Stimulated activated naive B cell treated with anti-CD40 and anti-IgM and Interleukin-4, amounts not matched to agents 10 μg/mL and 1 μg/mL and 100 μg/mL, for 72 hours (primary cell): ENCODE measurements around the gene USO1.
"Not testable (repeated sequence)": the region's sequence is repeated elsewhere in the genome, so short reads cannot be mapped to it uniquely, and the experiment has no call there.

Experiments
- ATAC-seq, 2 donors: fragments of 150-1000 bp; cut with Tn5 transposase; replicated peaks; 2 replicates each; pipeline ENCODE4 v1.10.0; 2021; ENCODE audit warnings: moderate library complexity in 1 of 2
- DNase-seq: peaks from one replicate; pipeline ENCODE4 v3.0.0; 2021
- H3K27ac Mint-ChIP-seq: one replicate; pipeline ENCODE4 v1.8.0; 2022; ENCODE audit warnings: mild to moderate bottlenecking, mixed read lengths
- H3K27me3 Mint-ChIP-seq, 2 donors: one replicate each; pipeline ENCODE4 v1.8.0; 2022; ENCODE audit warnings: mixed read lengths in 2 of 2
- H3K36me3 Mint-ChIP-seq, 2 donors: one replicate each; pipeline ENCODE4 v1.8.0; 2022; ENCODE audit warnings: mixed read lengths in 2 of 2, mild to moderate bottlenecking in 1 of 2
- H3K4me1 Mint-ChIP-seq, 2 donors: one replicate each; pipeline ENCODE4 v1.8.0; 2022; ENCODE audit warnings: mixed read lengths in 2 of 2, mild to moderate bottlenecking in 1 of 2
- H3K4me3 Mint-ChIP-seq, 2 donors: one replicate each; pipeline ENCODE4 v1.8.0; 2022; ENCODE audit warnings: mild to moderate bottlenecking in 2 of 2, mixed read lengths in 2 of 2, moderate library complexity in 1 of 2
- H3K9me3 Mint-ChIP-seq, 2 donors: one replicate each; pipeline ENCODE4 v1.8.0; 2022; ENCODE audit warnings: mixed read lengths in 2 of 2, mild to moderate bottlenecking in 1 of 2

USO1 gene

DNA sequence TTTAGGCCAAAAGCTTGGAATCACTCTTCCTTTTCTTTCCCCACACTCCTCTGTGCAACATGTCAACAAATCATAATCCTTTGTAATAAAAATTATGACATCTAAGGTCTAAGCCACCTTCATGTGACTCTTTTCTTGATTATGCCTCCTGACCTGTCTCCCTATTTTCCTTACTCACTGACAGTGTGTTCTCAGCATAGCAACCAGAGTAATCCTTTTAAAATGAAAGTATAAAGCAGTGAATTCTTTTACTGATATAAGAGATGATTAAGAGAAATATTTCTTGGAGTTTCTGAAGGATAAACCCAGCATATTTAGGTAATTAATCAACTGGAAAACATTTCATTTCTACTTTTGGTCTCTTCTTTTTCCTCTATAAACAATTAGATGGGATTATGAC lies 44.7 kb downstream of the USO1 start:
- Mint-ChIP-seq H3K4me1 (peaks cover 4 to 9% of the 10 kb centered on the region in 2 donors), H3K27ac (no peak overlapping the region), H3K27me3 (no peaks in the 10 kb centered on the region), H3K9me3 (no peaks in the 10 kb centered on the region), H3K36me3 (peaks cover 10 to 37% of the 10 kb centered on the region in 2 donors), H3K4me3 (no peak overlapping the region)
- DNase-seq (no peak), ATAC-seq (no peak)

DNA sequence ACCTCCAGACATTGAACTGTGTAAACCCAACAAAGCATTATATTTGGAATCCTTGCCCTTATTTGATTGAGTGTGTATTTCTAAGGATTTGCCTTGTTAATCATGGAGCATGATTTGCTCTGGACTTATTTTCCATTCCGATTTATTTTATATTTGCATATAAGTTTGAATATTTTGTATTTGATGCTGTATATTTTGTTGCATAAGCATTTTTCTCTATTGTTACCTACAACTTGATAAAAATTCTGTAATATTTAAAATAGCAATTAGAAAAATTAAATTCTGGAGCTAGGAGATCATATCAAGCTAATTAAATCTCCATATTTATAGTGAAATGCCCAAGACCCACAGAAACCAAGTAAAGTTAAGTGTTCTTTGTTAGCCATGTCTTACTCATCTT lies 47.2 kb downstream of the USO1 start:
- ATAC-seq (no peak), DNase-seq (no peak)
- peaks cover 5 to 13% of the 10 kb centered on the region in 2 donors for H3K9me3 Mint-ChIP-seq
- H3K4me1 Mint-ChIP-seq: peaks cover 4 to 9% of the 10 kb centered on the region in 2 donors
- H3K27me3 Mint-ChIP-seq: no peaks in the 10 kb centered on the region
- no peak overlapping the region for H3K4me3 Mint-ChIP-seq
- peaks cover 28 to 52% of the 10 kb centered on the region in 2 donors for H3K36me3 Mint-ChIP-seq
- H3K27ac Mint-ChIP-seq: no peak overlapping the region

DNA sequence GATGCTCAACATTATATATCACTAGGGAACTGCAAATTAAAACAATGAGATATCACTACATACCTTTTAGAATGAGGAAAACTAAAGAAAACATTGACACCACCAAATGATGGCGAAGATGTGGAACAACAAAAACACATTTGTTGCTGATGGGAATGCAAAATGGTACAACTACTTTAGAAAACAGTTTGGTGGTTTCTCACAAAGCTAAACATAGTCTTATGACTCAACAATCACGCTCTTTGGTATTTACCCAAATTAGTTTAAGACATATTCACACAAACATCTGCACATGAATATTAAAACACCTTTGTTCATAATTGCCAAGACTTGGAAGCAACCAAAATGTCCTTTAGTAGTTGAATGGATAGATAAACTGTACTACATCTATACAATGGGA lies 53.2 kb downstream of the USO1 start:
- Mint-ChIP-seq H3K9me3 (peaks cover 5 to 13% of the 10 kb centered on the region in 2 donors), H3K27me3 (no peaks in the 10 kb centered on the region), H3K27ac (no peak overlapping the region), H3K4me3 (no peak overlapping the region), H3K4me1 (no peaks in the 10 kb centered on the region), H3K36me3 (peaks cover 44 to 68% of the 10 kb centered on the region in 2 donors)
- ATAC-seq (no peak), DNase-seq (no peak)

DNA sequence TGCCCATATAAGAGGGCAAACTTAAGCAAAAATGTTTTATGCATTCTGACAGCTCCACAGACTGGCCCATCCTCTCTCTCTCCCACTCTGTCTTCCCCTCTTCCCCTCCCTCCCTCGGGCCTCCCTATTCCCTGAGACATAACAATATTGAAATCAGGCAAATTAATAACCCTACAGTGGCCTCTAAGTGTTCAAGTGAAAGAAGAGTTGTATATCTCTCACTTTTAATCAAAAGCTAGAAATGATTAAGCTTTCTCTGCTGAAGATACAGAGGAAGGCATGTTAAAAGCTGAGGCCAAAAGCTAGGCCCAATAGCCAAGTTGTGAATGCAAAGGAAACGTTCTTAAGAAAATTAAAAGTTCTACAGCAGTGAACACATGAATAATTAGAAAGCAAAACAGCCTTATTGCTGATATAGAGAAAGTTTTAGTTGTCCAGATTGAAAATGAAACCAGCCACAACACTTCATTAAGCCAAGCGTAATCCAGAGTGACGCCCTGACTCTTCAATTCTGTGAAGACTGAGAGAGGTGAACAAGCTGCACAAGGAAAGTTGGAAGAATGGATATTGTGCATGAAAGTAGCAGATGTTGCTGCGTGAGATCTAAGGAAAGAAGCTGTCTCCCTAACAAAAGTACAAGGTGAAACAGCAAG lies 54.9 kb downstream of the USO1 start:
- H3K9me3 Mint-ChIP-seq: peaks cover 5 to 13% of the 10 kb centered on the region in 2 donors
- DNase-seq: no peak
- H3K4me1 Mint-ChIP-seq: no peaks in the 10 kb centered on the region
- no peak overlapping the region for H3K27ac Mint-ChIP-seq
- H3K27me3 Mint-ChIP-seq: no peaks in the 10 kb centered on the region
- ATAC-seq: no peak
- no peak overlapping the region for H3K4me3 Mint-ChIP-seq
- peaks cover 48 to 65% of the 10 kb centered on the region in 2 donors for H3K36me3 Mint-ChIP-seq

DNA sequence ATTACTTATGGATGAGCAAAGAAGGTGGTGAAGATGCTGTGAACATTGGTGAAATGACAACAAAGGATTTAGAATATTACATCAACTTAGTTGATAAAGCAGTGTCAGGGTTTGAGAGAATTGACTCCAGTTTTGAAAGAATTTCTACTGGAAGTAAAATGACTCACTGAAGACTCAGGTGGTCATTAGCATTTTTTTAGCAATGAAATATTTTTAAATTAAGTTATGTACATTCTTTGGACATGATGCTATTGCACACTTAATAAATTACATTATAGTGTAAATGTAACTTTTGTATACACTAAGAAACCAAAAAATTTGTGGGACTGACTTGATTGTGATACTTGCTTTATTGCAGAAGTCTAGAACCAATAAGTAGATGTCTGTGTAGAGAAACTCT lies 56.9 kb downstream of the USO1 start:
- no peak for DNase-seq
- H3K27me3 Mint-ChIP-seq: no peaks in the 10 kb centered on the region
- H3K36me3 Mint-ChIP-seq: peaks cover 32 to 51% of the 10 kb centered on the region in 2 donors
- H3K27ac Mint-ChIP-seq: no peak overlapping the region
- ATAC-seq: no peak
- H3K9me3 Mint-ChIP-seq: peaks cover under 1 to 1% of the 10 kb centered on the region in 2 donors
- H3K4me3 Mint-ChIP-seq: no peak overlapping the region
- H3K4me1 Mint-ChIP-seq: no peaks in the 10 kb centered on the region

DNA sequence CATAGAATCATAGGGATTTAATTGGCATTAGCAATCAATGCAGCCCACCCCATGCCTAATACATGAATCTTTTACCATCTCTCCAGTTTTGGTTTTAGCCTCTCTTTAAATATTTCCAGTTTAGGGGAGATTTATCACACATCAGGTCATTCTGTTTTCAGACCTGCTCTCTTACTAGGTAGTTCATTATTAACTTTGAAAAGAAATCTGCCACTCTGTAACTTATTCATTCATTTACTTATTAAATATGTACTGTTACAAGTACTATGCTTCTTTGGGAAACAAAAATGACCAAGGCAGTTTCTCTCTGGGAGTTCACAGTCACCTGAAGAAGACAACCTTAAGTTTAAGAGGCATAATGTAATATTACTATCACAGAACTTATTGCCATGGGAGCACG lies 62.1 kb downstream of the USO1 start:
- Mint-ChIP-seq H3K4me1 (peaks cover 2 to 12% of the 10 kb centered on the region in 2 donors), H3K27ac (no peak overlapping the region), H3K4me3 (no peak overlapping the region), H3K27me3 (no peaks in the 10 kb centered on the region), H3K9me3 (no peaks in the 10 kb centered on the region), H3K36me3 (peaks cover 19 to 35% of the 10 kb centered on the region in 2 donors)
- no peak for ATAC-seq
- DNase-seq: no peak

DNA sequence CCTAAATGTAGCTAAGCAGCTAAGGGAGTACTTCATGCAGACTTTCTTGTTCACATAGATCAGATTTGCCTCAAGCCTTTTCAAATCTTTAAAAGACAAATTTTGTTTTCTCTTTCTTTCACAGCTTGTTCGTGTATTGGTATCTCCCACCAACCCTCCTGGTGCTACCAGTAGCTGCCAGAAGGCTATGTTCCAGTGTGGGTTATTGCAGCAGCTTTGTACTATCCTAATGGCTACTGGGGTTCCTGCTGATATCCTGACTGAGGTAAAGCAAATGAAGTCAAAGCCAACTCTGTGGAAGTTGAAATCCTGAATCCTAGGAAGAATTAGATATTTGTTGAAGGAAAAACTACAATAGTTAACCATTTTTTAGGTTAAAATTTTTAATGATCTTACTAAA lies 62.6 kb downstream of the USO1 start:
- Mint-ChIP-seq H3K9me3 (no peaks in the 10 kb centered on the region), H3K36me3 (peaks cover 19 to 32% of the 10 kb centered on the region in 2 donors), H3K27me3 (no peaks in the 10 kb centered on the region)

DNA sequence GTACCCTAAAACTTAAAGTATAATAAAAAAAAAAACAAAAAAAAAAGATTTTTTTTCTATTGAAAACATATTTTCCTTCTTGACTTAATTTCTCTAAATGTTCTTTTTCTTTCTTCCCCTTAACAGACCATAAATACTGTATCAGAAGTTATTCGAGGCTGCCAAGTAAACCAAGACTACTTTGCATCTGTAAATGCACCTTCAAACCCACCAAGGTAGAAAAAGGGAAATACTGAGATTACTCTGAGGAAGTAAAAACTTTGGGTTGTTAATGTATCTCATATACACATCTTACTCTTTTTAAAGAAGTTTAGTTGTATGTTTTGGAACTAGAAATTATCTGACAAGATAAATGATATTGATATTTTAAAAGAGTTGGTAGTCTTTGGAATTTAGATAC lies 65.6 kb downstream of the USO1 start:
- peaks cover 17 to 37% of the 10 kb centered on the region in 2 donors for H3K36me3 Mint-ChIP-seq
- H3K4me3 Mint-ChIP-seq: no peak overlapping the region
- no peak for DNase-seq
- H3K4me1 Mint-ChIP-seq: peaks cover 2 to 12% of the 10 kb centered on the region in 2 donors
- H3K9me3 Mint-ChIP-seq: no peaks in the 10 kb centered on the region
- no peak overlapping the region for H3K27ac Mint-ChIP-seq
- H3K27me3 Mint-ChIP-seq: no peaks in the 10 kb centered on the region
- ATAC-seq: no peak

More for the DNA sequence above, 62.6 kb downstream of the USO1 start:
- ATAC-seq (no peak), DNase-seq (no peak)
- peaks cover 2 to 12% of the 10 kb centered on the region in 2 donors for H3K4me1 Mint-ChIP-seq
- H3K4me3 Mint-ChIP-seq: no peak overlapping the region
- no peak overlapping the region for H3K27ac Mint-ChIP-seq

DNA sequence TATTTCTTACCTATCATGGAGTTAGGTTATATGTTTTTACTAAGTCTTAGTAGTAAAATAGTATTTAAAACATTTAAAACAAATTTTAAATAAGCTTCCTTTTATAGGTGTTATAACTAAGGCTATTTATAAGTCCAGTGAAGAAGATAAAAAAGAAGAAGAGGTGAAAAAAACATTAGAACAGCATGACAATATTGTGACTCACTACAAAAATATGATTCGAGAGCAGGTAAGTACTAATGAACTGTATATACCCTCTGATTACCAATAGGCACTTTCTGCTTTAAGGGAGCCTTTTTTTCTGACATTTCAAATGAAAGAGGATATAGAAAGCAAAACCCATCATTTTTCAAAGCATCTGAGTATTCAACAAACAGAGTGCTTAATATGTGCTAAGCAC lies 76.6 kb downstream of the USO1 start:
- DNase-seq: no peak
- Mint-ChIP-seq H3K36me3 (peaks cover 17 to 38% of the 10 kb centered on the region in 2 donors), H3K4me1 (no peaks in the 10 kb centered on the region), H3K4me3 (no peak overlapping the region), H3K9me3 (no peaks in the 10 kb centered on the region), H3K27ac (no peak overlapping the region), H3K27me3 (no peaks in the 10 kb centered on the region)
- no peak for ATAC-seq

DNA sequence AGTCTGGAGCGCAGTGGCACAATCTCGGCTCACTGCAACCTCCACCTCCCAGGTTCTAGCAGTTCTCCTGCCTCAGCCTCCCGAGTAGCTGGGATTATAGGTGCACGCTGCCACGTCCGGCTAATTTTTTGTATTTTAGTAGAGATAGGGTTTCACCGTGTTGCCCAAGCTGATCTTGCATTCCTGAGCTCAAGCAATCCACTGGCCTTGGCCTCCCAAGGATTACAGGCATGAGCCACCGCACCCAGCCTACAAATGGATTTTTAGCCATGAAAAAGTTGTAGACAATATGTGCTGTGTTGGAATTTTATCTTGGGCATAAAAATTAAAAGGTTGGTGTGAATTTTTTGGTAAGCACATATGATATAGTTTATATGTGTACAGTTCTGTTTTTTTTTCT lies 81.7 kb downstream of the USO1 start:
- not testable (repeated sequence) for DNase-seq, ATAC-seq, H3K27ac Mint-ChIP-seq, H3K4me3 Mint-ChIP-seq, H3K27me3 Mint-ChIP-seq, H3K9me3 Mint-ChIP-seq, H3K4me1 Mint-ChIP-seq
- peaks cover 21 to 37% of the 10 kb centered on the region in 2 donors for H3K36me3 Mint-ChIP-seq

DNA sequence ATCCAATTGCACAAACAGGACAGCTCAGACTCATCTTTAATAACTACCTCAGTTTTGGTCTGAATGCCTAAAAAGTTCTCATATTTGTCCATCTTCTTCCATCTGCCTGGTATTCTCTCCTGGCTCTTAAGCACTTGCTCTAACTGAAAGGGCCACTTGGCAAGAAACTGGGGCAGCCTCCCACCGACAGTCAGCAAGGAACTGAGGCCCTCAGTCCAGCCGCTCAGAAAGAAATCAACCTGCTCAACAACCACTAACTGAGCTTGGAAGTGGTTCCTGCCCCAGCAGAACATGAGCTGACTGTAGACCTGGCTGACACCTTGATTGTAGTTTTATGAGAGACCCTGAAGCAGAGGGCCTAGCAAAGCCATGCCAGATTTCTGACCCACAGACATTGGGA lies 93.5 kb downstream of the USO1 start:
- Mint-ChIP-seq H3K27me3 (no peaks in the 10 kb centered on the region), H3K9me3 (no peaks in the 10 kb centered on the region), H3K4me3 (no peak overlapping the region), H3K36me3 (peaks cover 16 to 28% of the 10 kb centered on the region in 2 donors), H3K4me1 (no peaks in the 10 kb centered on the region), H3K27ac (no peak overlapping the region)
- DNase-seq (no peak), ATAC-seq (no peak)

DNA sequence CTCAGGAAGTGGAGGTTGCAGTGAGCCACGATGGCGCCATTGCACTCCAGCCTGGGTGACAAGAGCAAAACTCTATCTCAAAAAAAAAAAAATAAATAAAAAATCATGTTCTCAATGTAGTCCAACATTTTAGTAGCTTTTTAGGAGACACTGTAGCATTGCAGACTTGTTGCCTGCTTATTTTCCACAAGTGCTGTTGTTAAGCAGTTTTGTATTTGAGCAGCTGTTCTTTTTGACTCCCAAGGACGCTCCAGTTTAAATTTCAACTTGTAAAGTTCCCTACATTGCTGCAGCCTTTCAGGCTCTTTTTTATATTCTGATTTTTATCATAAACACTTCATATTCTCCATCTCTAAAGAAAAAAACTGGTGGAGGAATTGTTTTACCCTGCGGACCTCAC lies 94.7 kb downstream of the USO1 start:
- H3K9me3 Mint-ChIP-seq: no peaks in the 10 kb centered on the region
- ATAC-seq: no peak

DNA sequence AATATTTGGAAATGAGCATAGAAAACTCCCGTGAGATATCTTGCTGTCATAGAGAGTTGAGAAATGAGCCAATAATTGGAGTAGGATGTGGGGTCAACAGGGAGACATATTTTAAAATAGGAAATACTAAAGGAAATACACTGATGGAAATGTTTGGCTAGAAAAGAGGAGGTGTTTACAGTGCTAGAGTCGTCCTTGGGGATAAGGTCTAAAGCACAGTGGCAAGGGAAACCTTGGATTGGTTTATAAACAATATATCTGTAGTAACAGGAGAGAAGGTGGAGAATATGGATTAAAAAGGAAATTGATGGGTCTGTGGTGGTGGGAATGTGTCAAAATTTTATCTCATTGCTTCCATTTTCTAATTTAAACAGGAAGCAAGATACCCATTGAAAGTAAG lies 95.8 kb downstream of the USO1 start:
- no peaks in the 10 kb centered on the region for H3K9me3 Mint-ChIP-seq
- ATAC-seq: no peak
- no peak overlapping the region for H3K27ac Mint-ChIP-seq

More for the DNA sequence above, 94.7 kb downstream of the USO1 start:
- H3K4me1 Mint-ChIP-seq: no peaks in the 10 kb centered on the region
- H3K27me3 Mint-ChIP-seq: no peaks in the 10 kb centered on the region
- DNase-seq: no peak
- H3K36me3 Mint-ChIP-seq: peaks cover 16 to 28% of the 10 kb centered on the region in 2 donors
- no peak overlapping the region for H3K27ac Mint-ChIP-seq
- H3K4me3 Mint-ChIP-seq: no peak overlapping the region

DNA sequence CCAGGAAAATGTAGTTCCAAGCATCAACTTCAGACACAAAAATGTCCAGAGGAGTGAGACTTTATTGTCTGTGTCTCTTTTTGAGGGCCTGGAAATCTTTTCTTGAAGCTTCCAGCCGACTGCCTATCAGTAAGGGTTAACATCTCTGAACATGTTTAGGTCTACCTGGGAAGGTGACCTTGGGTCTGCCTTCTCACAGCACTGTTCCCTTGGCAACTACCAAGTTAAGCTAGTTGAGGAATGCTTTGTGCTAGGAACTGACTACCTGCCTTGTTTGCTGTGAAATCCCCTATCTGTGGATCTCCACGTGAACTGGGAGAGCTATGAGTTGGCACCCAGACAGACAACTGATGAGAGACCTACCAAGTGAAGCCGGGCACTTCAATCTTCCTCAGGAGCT lies 96.3 kb downstream of the USO1 start:
- no peak overlapping the region for H3K27ac Mint-ChIP-seq
- ATAC-seq (no peak), DNase-seq (no peak)
- no peak overlapping the region for H3K4me3 Mint-ChIP-seq
- H3K27me3 Mint-ChIP-seq: no peaks in the 10 kb centered on the region
- H3K9me3 Mint-ChIP-seq: no peaks in the 10 kb centered on the region
- peaks cover 8 to 12% of the 10 kb centered on the region in 2 donors for H3K36me3 Mint-ChIP-seq
- no peaks in the 10 kb centered on the region for H3K4me1 Mint-ChIP-seq

More for the DNA sequence above, 95.8 kb downstream of the USO1 start:
- Mint-ChIP-seq H3K4me3 (no peak overlapping the region), H3K4me1 (no peaks in the 10 kb centered on the region), H3K27me3 (no peaks in the 10 kb centered on the region), H3K36me3 (peaks cover 8 to 17% of the 10 kb centered on the region in 2 donors)
- DNase-seq: no peak

DNA sequence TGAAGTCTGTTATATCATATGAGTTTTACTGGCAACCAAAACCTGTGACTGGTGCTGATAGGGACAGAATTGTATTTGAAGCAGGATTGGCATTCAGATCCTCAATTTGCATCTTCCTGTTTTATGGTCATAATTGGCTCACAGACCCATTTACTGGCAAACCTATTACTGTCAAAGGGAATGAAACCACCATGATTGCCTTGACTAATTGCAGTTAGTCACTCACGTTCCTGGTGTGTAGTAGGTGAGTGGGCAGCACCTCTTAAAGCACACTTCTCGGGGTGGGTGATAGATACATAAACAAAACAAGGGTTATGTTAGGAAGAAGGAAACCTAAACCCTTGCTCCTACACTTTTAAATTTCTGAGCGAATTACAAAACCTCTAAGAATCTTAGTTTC lies 96.8 kb downstream of the USO1 start:
- Mint-ChIP-seq H3K4me1 (no peaks in the 10 kb centered on the region), H3K4me3 (no peak overlapping the region), H3K27me3 (no peaks in the 10 kb centered on the region), H3K27ac (no peak overlapping the region), H3K36me3 (peaks cover 3 to 7% of the 10 kb centered on the region in 2 donors), H3K9me3 (no peaks in the 10 kb centered on the region)
- ATAC-seq (no peak), DNase-seq (no peak)
